ENCODE measurements around the gene TLR3.
"Not testable (repeated sequence)": the region's sequence is repeated elsewhere in the genome, so short reads cannot be mapped to it uniquely, and the experiment has no call there.

Gene TLR3

DNA sequence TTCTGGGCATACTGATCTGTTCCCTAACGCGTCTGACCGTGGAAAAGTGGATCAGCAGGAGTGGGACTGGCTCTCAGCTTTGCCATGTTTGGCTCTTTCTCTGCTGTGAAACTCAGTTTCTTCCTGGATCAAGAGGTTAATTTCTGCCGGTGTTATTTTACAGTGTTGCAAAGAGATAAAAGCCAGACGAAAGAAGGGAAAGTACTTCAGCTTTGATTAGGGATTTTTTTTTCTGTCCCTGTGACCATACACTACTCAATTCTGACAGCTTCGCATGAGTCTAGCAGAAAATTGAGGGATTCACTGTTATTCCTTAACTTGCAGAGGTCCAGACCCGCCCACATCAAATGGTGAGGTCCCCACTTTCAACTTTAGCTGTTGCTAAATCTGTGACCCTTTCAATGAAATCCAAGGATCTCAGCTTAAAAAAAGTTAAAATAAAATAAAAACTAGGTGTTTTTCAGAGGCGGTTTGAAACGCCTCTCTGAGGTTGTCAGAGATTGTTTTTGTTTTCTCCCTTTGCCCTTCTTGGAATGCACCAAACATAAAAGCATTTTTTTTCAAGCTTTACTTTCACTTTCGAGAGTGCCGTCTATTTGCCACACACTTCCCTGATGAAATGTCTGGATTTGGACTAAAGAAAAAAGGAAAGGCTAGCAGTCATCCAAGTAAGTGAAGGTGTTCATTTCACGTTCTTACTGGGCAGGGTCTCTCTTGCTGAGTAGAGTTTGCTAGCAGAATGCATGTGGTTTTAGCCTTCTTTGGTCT, at the start of gene TLR3:
Gene TLR3, plus strand, starts transcription at position 576 of the 768 bp plus-strand sequence. CDS start 7,464 bp downstream, outside the sequence.
- peak; percentile 21 for DNase-seq

DNA sequence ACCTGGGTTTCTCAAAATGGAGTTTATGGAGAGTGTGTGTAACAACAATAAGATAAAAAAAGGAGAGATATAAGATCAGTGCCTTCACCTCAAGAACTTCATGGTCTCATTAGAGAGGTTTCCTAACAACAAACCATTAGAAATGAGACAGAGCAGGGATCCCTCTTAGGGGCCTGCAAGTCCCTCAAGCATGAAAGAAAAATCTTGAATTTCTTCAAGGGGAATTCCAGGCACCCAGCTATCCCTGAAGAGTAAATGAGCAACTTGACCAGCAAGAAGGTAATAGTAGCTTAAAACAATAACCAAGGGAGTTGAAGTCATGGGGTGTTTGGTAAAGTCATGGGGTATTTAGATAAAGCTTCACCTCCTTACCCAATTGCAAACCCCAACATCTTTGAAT, 49.7 kb upstream of the TLR3 start:
- DNase-seq: no peak

DNA sequence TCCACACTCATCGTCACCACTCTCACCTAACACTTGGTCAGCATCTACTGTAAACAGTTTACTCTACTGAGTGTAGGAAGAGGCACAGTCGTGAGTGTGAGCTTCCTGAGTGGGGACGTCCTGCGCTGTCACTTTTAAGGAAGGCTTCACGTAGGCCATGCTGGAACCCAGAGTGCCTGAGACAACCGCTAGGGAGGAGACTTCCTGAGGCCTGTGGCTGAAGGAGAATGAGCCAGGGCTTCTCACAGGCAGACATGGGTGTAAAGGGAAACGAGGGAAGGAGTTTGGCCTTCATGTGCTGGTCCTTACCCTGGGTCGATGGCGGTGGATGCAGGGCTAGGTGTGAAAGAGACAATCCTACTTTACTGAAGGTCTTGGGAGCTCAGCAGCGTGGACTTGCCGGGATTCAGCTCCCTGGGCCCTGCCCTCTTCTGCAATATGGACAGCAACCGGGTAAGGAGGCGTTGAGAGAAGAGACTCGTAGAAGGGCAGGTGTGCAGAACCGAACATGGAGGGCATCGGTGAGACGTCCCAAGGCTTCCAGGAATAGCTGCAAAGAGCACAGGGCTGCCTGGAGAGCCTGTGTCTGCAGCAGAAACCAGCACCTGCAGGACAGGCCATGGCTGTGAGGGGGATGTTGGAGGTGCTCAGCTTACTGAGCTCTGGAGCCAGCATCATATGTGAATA, 48.7 kb upstream of the TLR3 start:
- DNase-seq: no peak

DNA sequence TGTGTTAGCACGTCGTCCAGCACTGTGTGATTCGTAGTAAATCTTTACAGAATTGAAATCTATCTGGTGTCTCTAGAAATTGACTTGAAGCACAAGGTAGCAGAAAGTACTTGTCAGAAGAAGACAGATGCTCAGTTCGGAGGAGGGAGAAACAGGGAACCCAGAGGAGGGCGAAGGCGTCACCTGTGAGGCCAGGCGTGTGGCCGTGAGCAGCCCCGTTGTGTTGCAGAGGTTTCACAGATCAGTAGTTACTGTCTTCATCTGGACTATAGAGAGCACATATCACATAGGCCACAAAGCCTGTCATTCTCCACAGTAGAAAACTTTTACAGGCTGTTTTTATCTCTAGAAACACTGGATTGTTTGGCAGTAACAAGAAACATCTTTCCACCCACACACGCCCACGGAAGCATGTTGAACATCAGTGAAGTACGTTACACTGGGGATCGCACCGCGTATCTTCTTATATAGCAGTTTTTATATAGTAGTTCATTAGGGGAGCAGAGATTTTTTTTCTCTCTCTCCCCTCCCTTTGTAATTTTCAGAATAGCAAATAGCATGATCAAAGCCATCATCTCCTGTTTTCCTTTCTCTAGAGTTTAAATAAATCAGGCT, 48.1 kb upstream of the TLR3 start:
- no peak for DNase-seq

DNA sequence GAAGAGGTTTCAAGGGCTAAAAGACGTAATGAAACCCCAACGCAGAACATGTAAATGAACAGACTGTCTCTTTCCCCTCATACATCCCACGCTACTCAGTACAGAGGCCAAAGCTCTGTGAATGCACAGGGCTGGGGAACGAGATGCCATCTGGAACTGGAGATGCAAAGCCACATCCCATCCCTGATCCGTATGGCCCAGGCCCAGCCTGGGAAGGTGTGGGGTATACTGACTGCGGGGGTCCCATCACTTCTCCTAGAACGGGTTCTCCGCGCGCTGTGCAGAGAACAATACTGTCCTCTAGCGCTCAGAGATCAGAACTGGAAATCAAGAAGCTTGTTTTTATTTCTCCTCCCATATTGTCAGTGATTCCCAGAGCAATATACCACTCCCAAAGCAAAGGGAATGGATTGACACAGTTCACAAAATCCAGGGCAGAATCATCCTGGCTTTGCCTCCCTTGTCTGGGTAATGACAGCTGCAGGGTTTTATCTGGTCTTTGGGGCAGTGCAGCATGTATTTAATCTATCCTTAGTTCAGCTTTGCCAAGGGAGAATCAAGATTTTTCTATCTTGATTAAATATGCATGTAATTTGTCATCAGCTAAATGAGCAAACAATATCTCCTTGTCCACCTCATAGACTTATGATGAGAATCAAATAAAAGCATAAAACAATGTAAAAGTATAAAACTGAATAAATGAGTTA, 47.3 kb upstream of the TLR3 start:
- DNase-seq: no peak

DNA sequence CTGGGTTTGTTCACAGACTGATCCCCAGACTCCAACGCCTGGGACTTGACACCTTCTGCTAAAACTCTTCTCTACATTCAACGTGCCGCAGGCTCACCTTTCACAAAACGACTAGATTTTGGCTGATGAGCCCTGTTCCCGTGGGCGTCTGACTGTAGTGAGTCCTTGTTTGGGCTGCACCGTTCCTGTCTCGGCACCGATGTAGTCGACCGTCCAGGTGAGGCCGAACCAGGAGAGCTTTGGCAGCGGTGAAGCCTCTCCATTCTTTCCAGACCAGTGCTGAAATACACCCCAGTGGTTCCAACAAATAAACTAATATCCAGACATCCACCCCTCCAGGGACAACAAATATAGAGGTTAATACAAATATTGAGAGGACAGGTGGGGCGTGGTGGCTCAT, 45.0 kb upstream of the TLR3 start:
- DNase-seq: no peak

GRCh38 chr4:186024637-186025407, 44.1 kb upstream of the TLR3 start:
- DNase-seq: no peak

- DNase-seq: no peak
Observed at GRCh38 chr4:186025408-186025690, 43.6 kb upstream of the TLR3 start.

DNA sequence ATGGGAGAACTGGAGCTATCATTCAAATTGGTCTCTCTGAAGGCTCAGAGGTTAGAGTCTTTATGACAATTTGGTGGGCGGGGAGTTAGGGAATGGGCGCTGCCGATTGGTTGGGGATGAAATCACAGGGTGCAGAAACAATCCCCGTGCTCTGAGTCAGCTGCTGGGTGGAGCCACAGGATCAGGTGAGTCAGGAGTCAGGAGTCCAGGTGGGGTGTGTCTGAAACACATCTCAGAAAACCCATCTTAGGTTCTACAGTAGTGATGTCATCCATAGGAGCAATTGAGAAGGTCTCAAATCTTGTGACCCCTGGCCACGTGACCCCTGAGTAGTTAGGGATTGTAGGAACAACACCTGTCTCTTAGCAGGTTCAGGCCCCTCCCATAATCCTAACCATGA, 41.6 kb upstream of the TLR3 start:
- DNase-seq: no peak

DNA sequence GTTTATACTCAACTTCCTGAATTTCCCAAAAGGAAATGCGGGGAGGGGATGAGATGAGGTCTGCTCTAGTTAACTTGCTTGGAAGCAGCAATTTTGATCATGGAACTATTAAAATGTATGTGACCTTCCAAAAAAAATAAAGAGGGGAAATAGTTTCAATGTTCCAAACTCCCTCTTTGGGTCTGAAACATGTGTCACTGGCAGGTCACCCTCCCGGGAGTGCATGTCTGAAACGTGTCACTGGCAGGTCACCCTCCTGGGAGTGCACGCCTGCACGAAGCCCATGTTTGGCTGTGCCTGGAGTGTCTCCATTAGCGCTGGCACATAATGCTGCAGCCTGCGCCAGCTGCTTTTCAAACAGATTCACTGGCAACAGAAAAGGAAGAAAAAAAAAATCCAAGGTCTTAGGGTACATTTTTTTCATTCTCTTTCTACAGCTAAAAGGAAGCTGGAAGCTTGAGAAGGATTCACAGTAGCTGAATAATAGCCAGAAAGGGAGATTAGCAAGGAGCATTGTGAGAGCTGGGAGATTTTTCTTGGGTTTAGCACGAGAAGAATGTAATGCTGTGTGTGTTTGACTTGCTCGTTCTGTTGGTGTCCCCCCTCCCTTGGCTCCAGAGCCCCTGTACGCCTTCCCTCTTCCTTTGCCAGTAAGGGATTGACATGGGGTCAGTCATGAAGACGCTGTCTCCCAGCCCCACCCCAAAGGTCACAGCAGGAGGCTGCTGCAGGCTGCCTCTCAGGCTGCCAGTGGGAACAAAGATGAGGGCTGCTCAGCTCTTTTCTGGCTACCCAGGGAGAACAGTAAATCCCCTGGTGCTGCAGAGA, 39.2 kb upstream of the TLR3 start:
- peak; percentile 57 for DNase-seq

GRCh38 chr4:186030399-186030775, 38.6 kb upstream of the TLR3 start:
- DNase-seq: peak; percentile 25

GRCh38 chr4:186030795-186031194, 38.2 kb upstream of the TLR3 start:
- DNase-seq: no peak

- DNase-seq: no peak
Observed at GRCh38 chr4:186032259-186032658, 36.7 kb upstream of the TLR3 start.

DNA sequence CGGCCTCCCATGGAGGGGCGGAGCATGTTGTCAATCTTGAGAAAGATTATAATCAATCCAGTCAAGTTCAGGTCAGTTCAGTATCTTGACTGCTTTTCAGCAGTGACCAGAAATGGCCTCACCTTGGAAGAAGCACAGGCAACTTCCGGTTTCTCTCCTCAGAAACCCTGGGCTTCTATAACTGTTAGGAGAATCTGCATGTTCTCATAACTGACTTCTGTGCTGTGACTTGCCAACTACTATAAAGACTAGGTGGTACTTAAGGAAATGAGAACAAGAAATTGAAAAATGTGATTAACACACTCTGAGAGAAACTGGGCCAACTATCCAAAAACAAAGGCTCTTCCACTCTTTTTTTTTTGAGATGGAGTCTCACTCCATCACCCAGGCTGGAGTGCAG, 35.9 kb upstream of the TLR3 start:
- no peak for DNase-seq

GRCh38 chr4:186034613-186035012, 34.3 kb upstream of the TLR3 start:
- DNase-seq: not testable (repeated sequence)

DNA sequence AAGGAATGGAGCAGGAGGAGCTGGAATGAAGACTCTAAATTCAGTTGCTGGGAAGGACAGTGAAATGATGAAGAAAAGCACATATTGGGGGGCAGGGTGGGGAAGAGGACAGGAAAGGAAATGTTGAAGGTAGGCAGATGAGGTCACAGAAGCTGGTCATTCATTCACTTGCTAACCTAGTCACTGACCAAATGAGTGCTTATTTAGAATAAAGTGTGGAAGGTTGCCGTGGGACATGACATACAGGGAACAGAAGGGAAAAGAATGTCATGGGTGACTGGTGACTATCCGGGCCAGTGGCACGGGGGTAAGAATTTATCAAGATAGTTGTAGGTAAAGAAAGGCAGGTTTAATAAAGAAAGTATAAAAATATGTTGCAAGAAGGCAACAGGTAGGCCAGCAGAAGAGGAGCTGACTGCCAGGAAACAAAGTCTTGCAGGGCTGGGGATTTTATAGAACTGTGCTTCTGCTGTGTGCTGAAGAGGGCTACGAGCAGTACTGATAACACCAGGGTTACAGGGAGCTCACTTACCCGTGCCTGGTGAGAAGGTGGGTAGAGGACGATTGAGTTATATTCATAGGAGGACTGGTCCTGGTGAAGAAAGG, 31.9 kb upstream of the TLR3 start:
- no peak for DNase-seq

GRCh38 chr4:186037692-186038658, 31.0 kb upstream of the TLR3 start:
- DNase-seq: peak; percentile 53

- DNase-seq: peak; percentile 49
Observed at GRCh38 chr4:186039697-186040096, 29.3 kb upstream of the TLR3 start.

- DNase-seq: peak; percentile 3
Observed at GRCh38 chr4:186040316-186040715, 28.6 kb upstream of the TLR3 start.

GRCh38 chr4:186047501-186047900, 21.5 kb upstream of the TLR3 start:
- DNase-seq: not testable (repeated sequence)

Data from DMS79 treated with DMSO at 0.1 percent for 48 hours (cell line).